Fibroblast of skin of scalp (primary cell): ENCODE measurements around the gene PLEKHA8.

Experiments
- DNase-seq: peaks from one replicate; pipeline ENCODE4 v3.0.0-alpha.2; 2013

PLEKHA8 gene

DNA sequence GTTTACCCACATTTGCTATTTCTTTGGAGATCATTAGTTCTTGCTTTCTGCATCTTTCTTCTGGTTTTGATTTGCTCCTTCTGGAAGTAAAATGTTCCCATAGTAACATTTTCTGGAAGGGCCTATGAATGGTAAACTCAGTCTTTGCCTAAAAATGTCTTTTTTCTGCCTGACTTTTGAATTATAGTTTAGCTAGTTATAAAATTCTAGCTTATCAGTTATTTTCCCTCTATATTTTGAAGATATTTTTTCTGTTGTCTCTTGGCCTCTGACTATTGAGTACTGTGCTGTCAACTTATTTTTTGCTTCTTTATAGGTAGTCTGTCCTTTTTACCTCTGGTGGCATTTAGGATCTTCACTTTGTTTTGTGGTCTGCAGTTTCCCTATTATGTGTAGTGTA lies 84.9 kb downstream of the PLEKHA8 start:
- DNase-seq, result no peak

GRCh38 chr7:30114536-30115238 lies 86.5 kb downstream of the PLEKHA8 start:
- DNase-seq, result no peak

DNA sequence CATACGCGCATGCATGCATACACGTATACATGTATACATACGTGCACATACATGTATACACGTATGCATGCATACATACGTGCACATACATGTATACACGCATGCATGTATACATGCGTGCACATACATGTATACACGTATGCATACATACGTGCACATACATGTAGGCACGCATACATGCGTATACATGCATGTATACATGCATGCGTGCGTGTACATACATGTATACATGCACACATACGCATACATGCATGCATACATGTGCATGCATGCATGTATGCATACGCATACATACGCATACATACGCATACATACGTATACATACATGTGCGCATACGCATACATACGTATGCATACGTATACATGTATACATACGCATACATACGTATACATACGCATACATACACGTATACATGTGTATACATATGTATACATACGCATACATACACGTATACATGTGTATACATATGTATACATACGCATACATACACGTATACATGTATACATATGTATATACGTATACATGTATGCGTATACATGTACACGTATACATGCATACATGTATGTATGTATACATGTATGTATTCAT lies 87.6 kb downstream of the PLEKHA8 start:
- no peak for DNase-seq

DNA sequence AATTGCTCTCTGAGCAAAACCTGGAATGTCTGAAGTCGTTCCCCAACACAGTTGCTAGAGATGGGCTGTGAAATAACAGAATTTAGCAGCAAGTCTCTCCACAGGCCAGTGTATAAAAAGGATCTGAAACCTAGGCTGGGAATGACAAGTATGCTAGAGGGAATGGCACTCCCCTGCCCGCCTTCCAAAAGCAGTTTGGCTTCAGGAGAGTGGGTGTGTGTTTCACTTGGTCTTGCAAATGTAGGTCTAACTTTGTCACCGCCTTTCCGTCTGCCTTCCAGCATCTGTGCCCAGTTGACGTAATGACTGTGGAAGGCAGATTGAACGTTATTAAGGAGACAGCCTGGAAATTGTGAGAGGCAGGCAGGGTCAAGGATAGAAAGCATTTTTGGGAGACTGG lies 88.6 kb downstream of the PLEKHA8 start:
- peak; percentile 72 for DNase-seq

GRCh38 chr7:30117896-30118295 lies 89.7 kb downstream of the PLEKHA8 start:
- peak; percentile 34 for DNase-seq

DNA sequence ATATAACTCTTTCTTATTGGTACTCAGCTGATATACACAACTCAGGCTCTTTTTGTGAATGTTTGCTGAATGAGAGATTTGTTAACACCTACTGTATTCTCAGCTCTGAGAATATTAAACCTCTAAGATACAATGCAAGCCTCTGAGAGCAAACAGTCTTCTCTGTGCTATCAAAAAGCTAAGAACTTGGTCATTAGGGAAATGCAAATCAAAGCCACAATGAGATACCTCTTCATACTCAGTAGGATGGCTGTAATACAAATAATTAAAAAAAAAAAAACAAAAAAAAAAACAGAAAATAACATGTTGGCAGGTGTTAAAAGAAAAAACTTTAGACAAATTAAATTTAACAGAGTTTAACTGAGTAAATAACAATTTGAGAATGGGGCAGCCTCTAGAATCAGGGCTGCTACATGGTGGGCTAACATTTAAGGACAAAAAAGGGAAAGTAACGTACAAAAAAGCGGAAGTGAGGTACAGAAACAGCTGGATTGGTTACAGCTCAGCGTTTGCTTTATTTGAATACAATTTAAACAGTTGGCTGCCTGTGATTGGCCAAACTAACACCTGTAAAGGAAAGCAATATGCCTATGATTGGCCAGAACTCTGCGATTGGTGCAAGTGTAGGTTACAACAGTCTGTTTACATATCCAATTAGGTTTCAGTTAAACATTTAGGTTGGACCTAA lies 91.8 kb downstream of the PLEKHA8 start:
- DNase-seq, result no peak

- no peak for DNase-seq
These were observed 105.8 kb downstream of the PLEKHA8 start for GRCh38 chr7:30133736-30134610.

GRCh38 chr7:30134611-30135300 lies 106.5 kb downstream of the PLEKHA8 start, which contains the start of gene MTURN:
Gene MTURN, plus strand, starts transcription at chr7:30134986. Its CDS starts 151 bp downstream, at chr7:30135137.
- DNase-seq, result peak; percentile 86

DNA sequence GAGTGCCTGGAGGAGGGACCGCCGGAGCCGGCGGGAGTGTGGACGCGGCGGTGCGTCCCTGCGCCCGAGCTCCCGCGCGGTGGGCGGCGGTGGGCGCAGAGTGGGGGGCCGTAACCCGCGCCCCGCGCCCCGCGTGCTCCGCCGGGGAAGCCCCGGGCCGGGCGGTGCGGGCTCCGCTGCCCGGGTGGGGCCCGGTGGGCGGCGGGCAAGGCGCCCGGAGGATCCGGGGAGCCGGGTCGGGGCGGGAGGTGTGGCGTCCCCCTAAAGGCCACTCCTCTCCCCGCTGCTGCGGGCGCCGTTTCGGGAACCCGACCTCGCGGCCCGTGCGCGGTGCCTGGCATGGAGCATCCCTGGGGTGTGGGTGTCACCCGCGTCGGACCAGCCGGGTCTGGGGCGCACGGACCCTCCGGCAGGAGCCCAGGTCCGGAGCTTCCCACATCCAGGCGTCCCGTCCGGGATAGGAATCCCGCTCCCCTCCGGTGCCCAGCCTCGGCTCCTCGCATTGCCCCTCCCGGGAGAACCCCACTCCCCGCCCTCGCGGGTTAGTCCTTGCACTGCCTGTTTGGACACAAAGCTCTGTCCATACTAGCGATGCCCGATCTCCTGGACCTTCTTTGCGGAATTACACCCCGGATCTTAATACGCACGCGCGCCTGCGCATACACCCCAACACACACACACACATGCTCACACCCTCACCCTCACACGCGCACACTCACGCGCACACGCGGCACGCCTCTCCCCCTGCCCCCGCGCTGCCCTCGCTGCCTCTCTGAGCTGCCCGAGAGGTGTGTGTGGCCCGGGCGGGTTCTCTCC lies 107.3 kb downstream of the PLEKHA8 start:
- DNase-seq, result peak; percentile 58

- no peak for DNase-seq
These were observed 108.0 kb downstream of the PLEKHA8 start for GRCh38 chr7:30136117-30136731.

DNA sequence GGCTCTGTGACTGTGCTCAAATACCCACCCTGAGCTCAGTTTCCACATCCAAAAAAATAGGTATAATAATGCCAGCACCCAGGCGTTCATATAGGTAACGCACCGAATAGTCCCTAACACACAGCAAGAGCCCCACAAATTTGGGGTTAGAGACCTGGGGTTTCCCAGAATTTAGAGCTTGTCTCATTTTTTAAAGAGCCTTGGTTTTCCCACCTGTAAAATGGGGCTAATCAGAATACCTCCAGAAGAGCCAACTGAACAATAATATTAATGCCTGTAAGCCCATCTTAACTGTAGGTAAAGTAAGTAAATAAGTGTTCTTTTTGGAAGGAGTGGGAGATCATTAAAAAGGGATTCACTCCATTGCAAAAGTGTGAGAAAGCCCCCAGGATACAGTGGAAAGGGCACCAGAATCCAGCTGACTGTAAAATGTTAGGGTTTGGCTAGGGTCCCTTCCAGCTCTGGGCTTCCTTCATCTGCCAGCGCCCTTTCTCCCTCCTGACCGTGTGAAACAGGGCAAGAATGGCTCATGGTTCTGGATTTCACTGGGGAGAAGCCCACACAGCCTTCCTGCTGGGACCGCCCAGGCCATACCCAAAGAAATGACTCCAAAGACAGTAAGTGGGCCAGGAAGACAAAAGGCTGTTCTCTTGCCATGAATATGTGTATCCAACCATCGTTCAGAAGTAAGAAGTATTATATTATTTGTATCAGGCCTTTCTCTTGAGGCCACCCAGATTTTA lies 108.7 kb downstream of the PLEKHA8 start:
- DNase-seq, result no peak

DNA sequence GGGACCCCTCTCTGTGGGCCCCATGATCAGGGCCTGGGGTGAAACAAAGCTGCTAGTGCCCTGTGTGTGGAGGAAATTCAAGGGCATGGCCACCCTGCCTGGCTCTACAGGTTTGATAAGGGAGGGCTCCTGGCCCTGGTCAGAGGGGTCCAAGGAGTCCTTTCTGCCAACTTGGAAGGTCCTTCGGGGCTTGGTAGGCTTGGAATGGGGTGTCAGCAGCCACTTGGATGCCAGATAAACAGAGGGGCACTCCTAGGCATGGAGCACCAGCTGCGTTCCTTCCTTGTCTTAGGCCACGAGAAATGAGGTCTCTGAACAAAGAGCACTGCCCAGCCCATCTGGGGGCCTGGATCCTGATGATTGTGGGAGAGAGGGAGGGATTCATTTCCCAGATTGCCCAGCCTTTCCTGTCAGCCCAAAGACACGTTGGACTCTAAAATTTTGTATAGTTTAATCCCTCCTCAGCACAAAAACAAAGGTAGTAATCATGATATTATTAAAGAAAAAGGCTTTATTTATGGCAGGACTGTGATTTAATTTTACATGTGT lies 111.7 kb downstream of the PLEKHA8 start:
- DNase-seq, result no peak

DNA sequence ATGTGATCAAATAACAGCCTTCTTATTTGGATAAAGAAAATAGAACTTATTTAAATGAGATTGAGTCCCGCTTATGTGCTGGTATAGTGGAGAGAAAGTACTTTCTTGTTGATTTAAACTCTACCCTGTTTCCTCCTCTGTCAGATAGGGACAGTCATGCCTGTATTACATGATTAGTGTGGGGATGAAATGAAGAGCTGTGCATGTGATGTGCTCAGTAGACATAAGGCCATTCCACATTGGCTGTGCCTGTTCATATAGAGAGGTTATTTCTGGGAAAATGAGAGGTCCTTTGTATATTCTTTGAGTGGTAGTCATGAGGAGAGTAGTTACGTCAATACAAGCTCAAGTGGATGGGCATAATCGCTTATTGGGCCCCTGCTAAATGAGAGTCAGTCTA lies 112.2 kb downstream of the PLEKHA8 start:
- no peak for DNase-seq

- peak; percentile 77 for DNase-seq
These were observed 114.5 kb downstream of the PLEKHA8 start for GRCh38 chr7:30142710-30143109.

GRCh38 chr7:30143748-30144251 lies 115.6 kb downstream of the PLEKHA8 start:
- DNase-seq, result peak; percentile 37

- no peak for DNase-seq
These were observed 116.6 kb downstream of the PLEKHA8 start for GRCh38 chr7:30144657-30145306.

- no peak for DNase-seq
These were observed 117.3 kb downstream of the PLEKHA8 start for GRCh38 chr7:30145426-30145970.

DNA sequence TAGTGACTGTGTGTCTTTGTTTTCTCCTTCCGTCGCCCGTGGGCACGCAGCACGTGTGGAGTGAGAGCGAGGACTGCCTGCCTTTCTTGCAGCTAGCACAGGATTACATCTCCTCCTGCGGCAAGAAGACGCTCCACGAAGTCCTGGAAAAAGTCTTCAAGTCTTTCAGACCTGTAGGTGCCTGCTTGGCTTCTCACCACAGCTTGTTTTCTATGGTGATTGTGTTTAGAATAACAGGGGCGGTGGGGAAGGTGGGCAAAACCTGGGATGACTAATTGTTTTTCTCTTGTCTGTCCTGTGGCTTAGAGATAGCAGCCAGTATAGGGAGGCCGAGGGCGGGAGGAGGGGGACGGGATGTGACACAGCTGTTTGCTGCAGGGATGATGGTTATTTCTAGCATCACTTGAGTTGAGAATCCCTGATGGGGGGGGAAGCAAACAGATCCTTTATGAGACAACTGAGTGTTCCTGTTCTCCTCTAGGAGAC lies 118.0 kb downstream of the PLEKHA8 start:
- DNase-seq, result no peak
